H1 (cell line): ENCODE measurements around the gene COL4A1. TPM values are rescaled to one million over a fixed set of nuclear protein-coding genes. Genes with fewer than 3 reads are reported as not detected.

Experiments
- CTCF ChIA-PET: fragments of 300-600 bp; sonication (Branson Sonifier 250); formaldehyde crosslinking; loops from one replicate; lab custom pipeline; 2021; ENCODE audit not compliant: partially characterized antibody; lab: Charles Lee
- POLR2A ChIA-PET: fragments of 300-600 bp; sonication (Branson Sonifier 250); formaldehyde crosslinking; loops from one replicate; lab custom pipeline; 2021; ENCODE audit warnings: inconsistent platforms; ENCODE audit not compliant: partially characterized antibody; lab: Charles Lee
- DNase-seq, 2 experiments: peaks; one replicate each; pipeline versions ENCODE4 v3.0.0 to v3.0.0-alpha.2; 2010 to 2022; ENCODE audit warnings: low spot score in 2 of 2, low read depth in 1 of 2, mixed read lengths in 1 of 2
- FAIRE-seq: peaks from 2 replicates; lab custom pipeline; 2011; peaks lifted over from hg19 to GRCh38; lab: Jason Lieb, UNC
- H2AFZ ChIP-seq: 2 replicates; pipeline ENCODE4 v1.8.1; 2012; ENCODE audit warnings: low read length, inconsistent platforms
- H2AK5ac ChIP-seq: 2 replicates; pipeline ENCODE4 v1.6.1; 2013; ENCODE audit warnings: low read depth, low read length
- H2BK120ac ChIP-seq: replicated peaks from 2 replicates; pipeline ENCODE3; 2013; ENCODE audit warnings: low read depth, low read length, inconsistent platforms
- H2BK12ac ChIP-seq: 2 replicates; pipeline ENCODE4 v1.6.1; 2013; ENCODE audit warnings: low read depth, low read length
- H2BK15ac ChIP-seq: 2 replicates; pipeline ENCODE4 v1.6.1; 2013; ENCODE audit warnings: low read length
- H2BK20ac ChIP-seq: 2 replicates; pipeline ENCODE4 v1.6.1; 2013; ENCODE audit warnings: low read length
- H2BK5ac ChIP-seq: 2 replicates; pipeline ENCODE4 v1.6.1; 2013; ENCODE audit warnings: low read depth, low read length
- H3K14ac ChIP-seq: 2 replicates; pipeline ENCODE4 v1.6.1; 2013; ENCODE audit warnings: inconsistent platforms; ENCODE audit not compliant: insufficient read length
- H3K18ac ChIP-seq: 2 replicates; pipeline ENCODE4 v1.6.1; 2013; ENCODE audit warnings: low read length; ENCODE audit errors: extremely low read depth
- H3K23ac ChIP-seq: 2 replicates; pipeline ENCODE4 v1.6.1; 2013; ENCODE audit warnings: inconsistent platforms; ENCODE audit not compliant: insufficient read length
- H3K23me2 ChIP-seq: 2 replicates; pipeline ENCODE4 v1.6.1; 2013; ENCODE audit warnings: low read depth, low read length
- H3K27ac ChIP-seq: 2 replicates; pipeline ENCODE4 v1.6.1; 2011; ENCODE audit warnings: low read depth, low read length, inconsistent platforms
- H3K27me3 ChIP-seq, 4 experiments: replicated peaks in 1 of 4; 1 replicate in 1 of 4; 2 replicates in 3 of 4; pipeline versions ENCODE4 v1.6.1 to v1.8.1; 2011 to 2013; ENCODE audit warnings: low read length in 3 of 4, mild to moderate bottlenecking in 3 of 4, inconsistent platforms in 2 of 4, mixed read lengths in 2 of 4, moderate library complexity in 1 of 4; ENCODE audit not compliant: control insufficient read depth in 3 of 4, insufficient read depth in 3 of 4; ENCODE audit errors: extremely low read depth in 1 of 4
- H3K36me3 ChIP-seq, 4 experiments: 2 replicates each; pipeline versions ENCODE4 v1.6.1 to v1.8.1; 2011 to 2013; ENCODE audit warnings: mild to moderate bottlenecking in 4 of 4, low read length in 3 of 4, moderate library complexity in 2 of 4, control low read depth in 1 of 4, inconsistent platforms in 1 of 4; ENCODE audit not compliant: insufficient read depth in 4 of 4, control insufficient read depth in 2 of 4
- H3K4ac ChIP-seq: replicated peaks from 2 replicates; pipeline ENCODE3; 2013; ENCODE audit warnings: low read length, low read depth, mixed read lengths, inconsistent platforms; ENCODE audit not compliant: insufficient read length
- H3K4me1 ChIP-seq, 4 experiments: replicated peaks in 1 of 4; 1 replicate in 1 of 4; 2 replicates in 3 of 4; pipeline versions ENCODE4 v1.6.1 to v1.8.1; 2011 to 2013; ENCODE audit warnings: low read length in 3 of 4, inconsistent platforms in 2 of 4, mixed read lengths in 1 of 4; ENCODE audit not compliant: insufficient read depth in 4 of 4, control insufficient read depth in 3 of 4
- H3K4me2 ChIP-seq, 2 experiments: 2 replicates each; pipeline versions ENCODE4 v1.6.1 to v1.8.1; 2011 to 2013; ENCODE audit warnings: low read depth in 2 of 2, low read length in 2 of 2, control low read depth in 1 of 2, inconsistent platforms in 1 of 2, mild to moderate bottlenecking in 1 of 2; ENCODE audit not compliant: insufficient read depth in 1 of 2
- H3K4me3 ChIP-seq, 4 experiments: fragments of 200-600, 300-600 bp in 1 of 4; sonication (generic), shearing (Covaris generic), sonication (Bioruptor Twin) in 1 of 4; 2 replicates each; pipeline versions ENCODE4 v1.5.1 to v1.8.1; 2011 to 2016; ENCODE audit warnings: low read length in 4 of 4, low read depth in 3 of 4, control low read depth in 2 of 4, inconsistent platforms in 2 of 4, mild to moderate bottlenecking in 2 of 4, mixed read lengths in 1 of 4, moderate library complexity in 1 of 4; ENCODE audit not compliant: insufficient read depth in 2 of 4; ENCODE audit errors: extremely low read depth in 1 of 4
- H3K56ac ChIP-seq: replicated peaks from 2 replicates; pipeline ENCODE3; 2013; ENCODE audit warnings: low read depth, mild to moderate bottlenecking, mixed read lengths, low read length, inconsistent platforms; ENCODE audit not compliant: insufficient read length
- H3K79me1 ChIP-seq: 2 replicates; pipeline ENCODE4 v1.6.1; 2013; ENCODE audit warnings: low read depth, low read length, control low read depth
- H3K79me2 ChIP-seq, 2 experiments: 2 replicates each; pipeline versions ENCODE4 v1.6.1 to v1.8.1; 2012 to 2013; ENCODE audit warnings: low read length in 2 of 2, mild to moderate bottlenecking in 2 of 2, inconsistent platforms in 1 of 2; ENCODE audit not compliant: insufficient read depth in 2 of 2, control insufficient read depth in 1 of 2
- H3K9ac ChIP-seq, 4 experiments: replicated peaks in 1 of 4; 1 replicate in 1 of 4; 2 replicates in 3 of 4; pipeline versions ENCODE4 v1.6.1 to v1.8.1; 2011 to 2013; ENCODE audit warnings: low read depth in 3 of 4, low read length in 3 of 4, control low read depth in 2 of 4, mild to moderate bottlenecking in 2 of 4, moderate library complexity in 2 of 4, inconsistent platforms in 1 of 4; ENCODE audit errors: extremely low read depth in 1 of 4
- H3K9me3 ChIP-seq, 2 experiments: 2 replicates each; pipeline versions ENCODE4 v1.6.1 to v1.8.1; 2012 to 2013; ENCODE audit warnings: mild to moderate bottlenecking in 2 of 2, moderate library complexity in 2 of 2, control low read depth in 1 of 2, inconsistent platforms in 1 of 2, low read depth in 1 of 2, low read length in 1 of 2, mixed read lengths in 1 of 2; ENCODE audit not compliant: insufficient read depth in 2 of 2
- H4K20me1 ChIP-seq, 2 experiments: replicated peaks in 1 of 2; 2 replicates each; pipeline versions ENCODE3 to v1.8.1; 2011 to 2013; ENCODE audit warnings: inconsistent platforms in 2 of 2, low read length in 2 of 2, mild to moderate bottlenecking in 1 of 2; ENCODE audit not compliant: insufficient read depth in 2 of 2, control insufficient read depth in 1 of 2
- H4K5ac ChIP-seq: 2 replicates; pipeline ENCODE4 v1.6.1; 2013; ENCODE audit warnings: low read length, low read depth, mixed read lengths, inconsistent platforms; ENCODE audit not compliant: insufficient read length
- H4K8ac ChIP-seq: 2 replicates; pipeline ENCODE4 v1.8.0; 2013; ENCODE audit warnings: mild to moderate bottlenecking, moderate library complexity, low read length, inconsistent platforms; ENCODE audit not compliant: insufficient read depth; ENCODE audit errors: extremely low read depth
- H4K91ac ChIP-seq: replicated peaks from 2 replicates; pipeline ENCODE3; 2013; ENCODE audit warnings: low read length, mixed read lengths, inconsistent platforms; ENCODE audit not compliant: insufficient read length
- EGR1 ChIP-seq: IDR thresholded peaks from 2 replicates; pipeline ENCODE4 v1.6.1; 2011; ENCODE audit warnings: low read depth, low read length, borderline replicate concordance
- FOSL1 ChIP-seq: IDR thresholded peaks from 2 replicates; pipeline ENCODE4 v1.6.1; 2011; ENCODE audit warnings: mild to moderate bottlenecking, low read depth, low read length, moderate library complexity; ENCODE audit not compliant: insufficient read depth
- JUN ChIP-seq: IDR thresholded peaks from 2 replicates; pipeline ENCODE4 v1.6.1; 2011; ENCODE audit warnings: low read depth, mild to moderate bottlenecking, improper control_type of control experiment, low read length
- KDM5A ChIP-seq: fragments of 200-600 bp; IDR thresholded peaks from 2 replicates; pipeline ENCODE4 v1.7.1; 2012; ENCODE audit warnings: mild to moderate bottlenecking, low read length, inconsistent platforms, mixed read lengths
- POU5F1 ChIP-seq: IDR thresholded peaks from 2 replicates; pipeline ENCODE4 v1.6.1; 2011; ENCODE audit warnings: low read depth, mild to moderate bottlenecking, low read length, moderate library complexity
- TBP ChIP-seq: IDR thresholded peaks from 2 replicates; pipeline ENCODE4 v1.6.1; 2011; ENCODE audit warnings: low read depth, low read length, improper control_type of control experiment
- WGBS, 2 experiments: shearing (Covaris generic) in 1 of 2; methylation state at CpG; one replicate each; pipeline versions ENCODE4 v1.1.6 to v1.1.7; 2013 to 2015; ENCODE audit warnings: low lambda C conversion rate in 2 of 2, mixed read lengths in 2 of 2, inconsistent platforms in 1 of 2, low coverage in 1 of 2, missing lambda C conversion rate in 1 of 2; ENCODE audit not compliant: insufficient replicate concordance in 2 of 2, insufficient coverage in 1 of 2, insufficient read length in 1 of 2; ENCODE audit errors: extremely low coverage in 1 of 2, missing lambda C conversion rate in 1 of 2; 5-methylcytosine and 5-hydroxymethylcytosine counted together
- polyA plus RNA-seq, 7 experiments: library from polyadenylated mRNA; depleted of rRNA in 3 of 7; stranded (reverse) in 5 of 7; unstranded in 2 of 7; fragments of >200 nt in 5 of 7; fragments of 200-250 nt in 2 of 7; gene quantifications; 1 replicate in 5 of 7; 2 replicates in 1 of 7; 4 replicates in 1 of 7; pipeline versions ENCODE4 v1.2.1 to v1.2.3, GENCODE V29; 2011 to 2013; ENCODE audit warnings: missing spikeins in 2 of 7, mixed read lengths in 2 of 7
- total RNA-seq: library from RNA; stranded (reverse); fragmentation: NEBNext Ultra II Directional; extraction: Animal tissue kit (Norgen Biotek cat#: 25700); gene quantifications from 2 replicates; pipeline ENCODE4 v1.2.1, GENCODE V29; 2021
- TF ChIP-seq, protein P1 (sequence below): IDR thresholded peaks from 2 replicates; pipeline ENCODE4 v1.6.1; 2012; ENCODE audit warnings: inconsistent platforms

COL4A1 gene
- total and polyA plus RNA-seq, 2 of the 8 experiments (the other 6 are each of a cell fraction or from before 2014, with no cell fraction given), result 30.7 to 82.0 TPM

GRCh38 chr13:110152351-110152750 is 154.6 kb downstream of the COL4A1 start:
- no peak overlapping the region for H3K4me2 ChIP-seq
- no peaks in the 10 kb centered on the region for H3K79me1 ChIP-seq
- H3K4ac ChIP-seq, result no peak overlapping the region
- H2AFZ ChIP-seq, result no peak overlapping the region
- no peak overlapping the region for H3K9ac ChIP-seq
- no peak overlapping the region for H3K18ac ChIP-seq
- H2BK12ac ChIP-seq, result no peak overlapping the region
- no peak overlapping the region for H2BK5ac ChIP-seq
- no peak overlapping the region for H3K27ac ChIP-seq
- no peak overlapping the region for H3K14ac ChIP-seq
- H4K8ac ChIP-seq, result no peak overlapping the region
- no peak overlapping the region for H3K56ac ChIP-seq
- no peaks in the 10 kb centered on the region; a peak in 1 of 4 replicates for H3K9me3 ChIP-seq
- H2BK15ac ChIP-seq, result no peak overlapping the region
- POLR2A ChIA-PET, result no interaction called here
- no peaks in the 10 kb centered on the region for H3K27me3 ChIP-seq
- no peak for FAIRE-seq
- no peak overlapping the region for H3K4me3 ChIP-seq
- CTCF ChIA-PET, result no interaction called here
- peaks cover 0 to 2% (median 0%) of the 10 kb centered on the region in 4 experiments; a peak in 3 of 7 replicates for H3K4me1 ChIP-seq
- no peaks in the 10 kb centered on the region for H3K23me2 ChIP-seq
- H3K23ac ChIP-seq, result no peak overlapping the region
- 93% methylated on average over 17 of the region's 17 CpGs; no CpG with 5 or more reads in 1 of the 2 experiments for WGBS, 2 experiments
- peaks cover 0 to 3% of the 10 kb centered on the region in 2 experiments for H4K20me1 ChIP-seq
- no peak overlapping the region for H2BK120ac ChIP-seq
- H3K79me2 ChIP-seq, result no peaks in the 10 kb centered on the region
- TF ChIP-seq KDM5A (no peak), POU5F1 (no peak), TBP (no peak), EGR1 (no peak), JUN (no peak), FOSL1 (no peak)
- TF ChIP-seq, protein P1, sequence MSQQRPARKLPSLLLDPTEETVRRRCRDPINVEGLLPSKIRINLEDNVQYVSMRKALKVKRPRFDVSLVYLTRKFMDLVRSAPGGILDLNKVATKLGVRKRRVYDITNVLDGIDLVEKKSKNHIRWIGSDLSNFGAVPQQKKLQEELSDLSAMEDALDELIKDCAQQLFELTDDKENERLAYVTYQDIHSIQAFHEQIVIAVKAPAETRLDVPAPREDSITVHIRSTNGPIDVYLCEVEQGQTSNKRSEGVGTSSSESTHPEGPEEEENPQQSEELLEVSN, result no peak
- no peak overlapping the region for H4K5ac ChIP-seq
- 0 out of 2 replicates have a peak overlapping the region, but pooled peaks have one; percentile 27 for H2AK5ac ChIP-seq
- DNase-seq, result no peak
- H4K91ac ChIP-seq, result no peak overlapping the region
- H2BK20ac ChIP-seq, result no peak overlapping the region
- H3K36me3 ChIP-seq, result peaks cover 0 to 3% (median 2%) of the 10 kb centered on the region in 4 experiments; a peak in 2 of 8 replicates
